B cell (primary cell): ENCODE results near the gene RAB11FIP5. TPM values are rescaled to one million over a fixed set of nuclear protein-coding genes. Genes with fewer than 3 reads are reported as not detected.

ENCODE experiments used
- ATAC-seq: fragments of 200-7000 bp; cut with Tn5 transposase; one replicate; pipeline ENCODE4 v1.10.0; 2021; ENCODE audit warnings: low read depth, mild to moderate bottlenecking, moderate number of reproducible peaks, moderate library complexity
- CTCF ChIA-PET: fragments of 350-600 bp; sonication (Branson Sonifier 250); formaldehyde crosslinking; loops from one replicate; lab custom pipeline; 2021; ENCODE audit warnings: antibody characterized with exemption, inconsistent platforms; lab: Charles Lee
- POLR2A ChIA-PET: fragments of 350-600 bp; sonication (Branson Sonifier 250); formaldehyde crosslinking; loops from one replicate; lab custom pipeline; 2021; ENCODE audit warnings: antibody characterized with exemption; lab: Charles Lee
- DNase-seq: peaks from one replicate; pipeline ENCODE4 v3.0.0; 2013
- H2AFZ ChIP-seq: 2 replicates; pipeline ENCODE4 v1.6.1; 2012; ENCODE audit warnings: mild to moderate bottlenecking, low read depth, low read length; ENCODE audit not compliant: insufficient read depth, poor library complexity, severe bottlenecking
- H3K27ac ChIP-seq, 2 donors: 1 replicate in 1 of 2; 2 replicates in 1 of 2; pipeline ENCODE4 v1.5.1; 2012 to 2013; ENCODE audit warnings: low read length in 2 of 2, mild to moderate bottlenecking in 2 of 2, moderate library complexity in 1 of 2
- H3K27me3 ChIP-seq, 4 experiments: fragments of 200-600 bp in 1 of 4; sonication (generic) in 1 of 4; replicated peaks in 1 of 4; 1 replicate in 2 of 4; 2 replicates in 2 of 4; pipeline versions ENCODE4 v1.6.1 to v1.7.0; 2013 to 2016; ENCODE audit warnings: low read length in 3 of 4, mild to moderate bottlenecking in 2 of 4, mixed read lengths in 1 of 4, moderate library complexity in 1 of 4; ENCODE audit not compliant: insufficient read depth in 4 of 4, control insufficient read depth in 3 of 4; ENCODE audit errors: control extremely low read depth in 1 of 4
- H3K36me3 ChIP-seq, 2 experiments: replicated peaks in 1 of 2; 1 replicate in 1 of 2; 2 replicates in 1 of 2; pipeline versions ENCODE4 v1.6.1 to v1.7.1; 2013; ENCODE audit warnings: low read length in 1 of 2; ENCODE audit not compliant: insufficient read depth in 2 of 2, control insufficient read depth in 1 of 2; ENCODE audit errors: control extremely low read depth in 1 of 2, extremely low read depth in 1 of 2
- H3K4me1 ChIP-seq, 2 donors: fragments of 200-600 bp in 1 of 2; sonication (generic) in 1 of 2; 1 replicate in 1 of 2; 2 replicates in 1 of 2; pipeline versions ENCODE4 v1.5.1 to v1.6.1; 2013 to 2017; ENCODE audit warnings: low read length in 2 of 2; ENCODE audit not compliant: control insufficient read depth in 2 of 2, insufficient read depth in 2 of 2
- H3K4me2 ChIP-seq: replicated peaks from 2 replicates; pipeline ENCODE3; 2012; ENCODE audit warnings: mild to moderate bottlenecking, low read depth, low read length; ENCODE audit not compliant: poor library complexity, severe bottlenecking
- H3K4me3 ChIP-seq, 5 experiments: fragments of 200-600 bp in 1 of 5; sonication (generic) in 1 of 5; 1 replicate in 3 of 5; 2 replicates in 2 of 5; pipeline versions ENCODE4 v1.5.1 to v1.7.0; 2011 to 2016; ENCODE audit warnings: low read length in 4 of 5, mild to moderate bottlenecking in 4 of 5, low read depth in 2 of 5, control low read depth in 1 of 5, moderate library complexity in 1 of 5; ENCODE audit not compliant: insufficient read depth in 1 of 5; ENCODE audit errors: control extremely low read depth in 1 of 5, extremely low read depth in 1 of 5
- H3K79me2 ChIP-seq: fragments of 200-600 bp; sonication (generic); one replicate; pipeline ENCODE4 v1.6.0; 2016; ENCODE audit warnings: low read length; ENCODE audit not compliant: control insufficient read depth, insufficient read depth
- H3K9ac ChIP-seq: fragments of 200-600 bp; sonication (generic); 2 replicates; pipeline ENCODE4 v1.6.1; 2017; ENCODE audit warnings: mild to moderate bottlenecking, low read length, moderate library complexity
- H3K9me3 ChIP-seq, 3 donors: one replicate each; pipeline versions ENCODE4 v1.6.1 to v1.7.1; 2013; ENCODE audit warnings: low read length in 2 of 3; ENCODE audit not compliant: control insufficient read depth in 2 of 3, insufficient read depth in 1 of 3; ENCODE audit errors: control extremely low read depth in 1 of 3
- H4K20me1 ChIP-seq: 2 replicates; pipeline ENCODE4 v1.6.0; 2012; ENCODE audit warnings: mild to moderate bottlenecking, low read length; ENCODE audit not compliant: insufficient read depth, control insufficient read depth, poor library complexity, severe bottlenecking
- H3K27ac Mint-ChIP-seq: one replicate; pipeline ENCODE4 v1.8.0; 2021; ENCODE audit warnings: mixed read lengths
- H3K27me3 Mint-ChIP-seq: one replicate; pipeline ENCODE4 v1.8.0; 2021; ENCODE audit warnings: mixed read lengths
- H3K4me1 Mint-ChIP-seq: one replicate; pipeline ENCODE4 v1.8.0; 2021; ENCODE audit warnings: mixed read lengths
- H3K4me3 Mint-ChIP-seq: one replicate; pipeline ENCODE4 v1.8.0; 2021; ENCODE audit warnings: mixed read lengths
- H3K9me3 Mint-ChIP-seq: one replicate; pipeline ENCODE4 v1.8.0; 2022; ENCODE audit warnings: mixed read lengths; ENCODE audit not compliant: insufficient read depth
- CTCF ChIP-seq: fragments of 200-600 bp; IDR thresholded peaks from one replicate; pipeline ENCODE4 v1.8.0; 2022; ENCODE audit warnings: antibody characterized with exemption, mild to moderate bottlenecking
- EZH2 ChIP-seq: IDR thresholded peaks from 2 replicates; pipeline ENCODE4 v1.6.1; 2012; ENCODE audit warnings: borderline replicate concordance, low read depth, mild to moderate bottlenecking, moderate library complexity, low read length; ENCODE audit not compliant: insufficient read depth, poor library complexity, severe bottlenecking
- WGBS: methylation state at CpG from one replicate; pipeline ENCODE4 v1.1.5; 2013; ENCODE audit warnings: missing lambda C conversion rate; ENCODE audit not compliant: insufficient coverage; 5-methylcytosine and 5-hydroxymethylcytosine counted together
- intact Hi-C: fragments of 100-400 bp; cut with micrococcal nuclease; formaldehyde crosslinking; loops from one replicate; pipeline ENCODE4 v1.10.0; 2022
- polyA plus RNA-seq: library from polyadenylated mRNA; depleted of rRNA; stranded (reverse); fragments of >200 nt; gene quantifications from 2 replicates; pipeline ENCODE4 v1.2.3, GENCODE V29; 2012
- total RNA-seq, 2 donors: library from RNA; stranded (reverse); fragments of 120-200 nt in 1 of 2; gene quantifications; 1 replicate in 1 of 2; 2 replicates in 1 of 2; pipeline versions ENCODE4 v1.2.3 to v1.2.4, GENCODE V29; 2013 to 2022

RAB11FIP5 gene
- total and polyA plus RNA-seq, 2 donors (not counting 1 experiment from before 2014, with no cell fraction given): 1.7 to 4.6 TPM

GRCh38 chr2:73070643-73071359 is 41.9 kb downstream of the RAB11FIP5 start:
- ATAC-seq: peak; percentile 4
- Histone ChIP-seq H3K9ac (peak overlapping the region; percentile 96), H3K27ac (peak overlapping the region in 1 of 2 donors; percentile 84), H3K36me3 (no peaks in the 10 kb centered on the region), H3K9me3 (no peaks in the 10 kb centered on the region), H3K4me1 (peaks cover 6 to 17% of the 10 kb centered on the region in 2 donors), H3K4me2 (peak overlapping the region; percentile 98), H2AFZ (peak overlapping the region; percentile 96), H4K20me1 (no peaks in the 10 kb centered on the region), H3K4me3 (peak overlapping the region; percentile 26 to 99 (median 86)), H3K27me3 (no peaks in the 10 kb centered on the region), H3K79me2 (peaks cover 14% of the 10 kb centered on the region)
- Mint-ChIP-seq H3K27me3 (no peaks in the 10 kb centered on the region), H3K9me3 (no peaks in the 10 kb centered on the region), H3K27ac (peak overlapping the region; percentile 95), H3K4me3 (peak overlapping the region; percentile 93), H3K4me1 (peaks cover 24% of the 10 kb centered on the region)
- intact Hi-C loops: loop anchor here (1.0 to 5.0 kb wide), 7 partner anchors 42 to 214 kb away; partner anchors contain the start of genes FBXO41, PRADC1 and SMYD5
- no peak for DNase-seq
- ChIA-PET POLR2A (interaction anchor here (1.5 kb wide), 1 partner anchor 163 kb away, joined by 13 read pairs; the partner anchor contains the start of genes CCT7 and PRADC1), CTCF (interaction anchor here (0.5 to 2.9 kb wide), 4 partner anchors 11 to 178 kb away, joined by 3 to 14 read pairs (median 8); partner anchors contain the start of gene SMYD5)
- TF ChIP-seq CTCF: no peak
- TF ChIP-seq EZH2: no peak
- under 1% methylated on average over 83 of the region's 83 CpGs for WGBS
